Stimulated activated CD8-positive, alpha-beta memory T cell treated with anti-CD3 and anti-CD28 coated beads, Interleukin-7, amount 100 ng/mL, for 24 hours (primary cell): ENCODE data around the gene FRMD4B.

Source experiments
- DNase-seq: peaks from one replicate; pipeline ENCODE4 v3.0.0-alpha.2; 2020; ENCODE audit warnings: low read depth

The FRMD4B gene

DNA sequence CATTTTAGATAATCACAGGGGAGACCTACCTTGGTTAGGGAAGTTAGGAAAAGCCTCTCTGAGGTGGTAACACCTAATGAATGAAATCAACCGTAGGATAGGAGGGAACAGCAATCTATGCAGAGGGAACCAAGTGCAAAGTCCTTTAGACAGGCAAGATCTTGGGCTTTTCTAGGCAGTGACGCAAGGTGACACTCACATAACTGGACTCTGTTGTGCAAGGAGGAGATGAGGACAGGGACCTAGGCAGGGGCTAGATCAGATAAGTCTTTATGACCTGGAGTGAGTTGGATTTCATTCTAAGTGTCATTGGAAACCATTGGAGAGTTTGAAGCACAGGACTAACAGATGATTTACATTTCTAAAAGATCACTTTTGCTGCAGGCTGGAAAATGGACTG, 258.9 kb downstream of the FRMD4B start:
- DNase-seq = no peak

DNA sequence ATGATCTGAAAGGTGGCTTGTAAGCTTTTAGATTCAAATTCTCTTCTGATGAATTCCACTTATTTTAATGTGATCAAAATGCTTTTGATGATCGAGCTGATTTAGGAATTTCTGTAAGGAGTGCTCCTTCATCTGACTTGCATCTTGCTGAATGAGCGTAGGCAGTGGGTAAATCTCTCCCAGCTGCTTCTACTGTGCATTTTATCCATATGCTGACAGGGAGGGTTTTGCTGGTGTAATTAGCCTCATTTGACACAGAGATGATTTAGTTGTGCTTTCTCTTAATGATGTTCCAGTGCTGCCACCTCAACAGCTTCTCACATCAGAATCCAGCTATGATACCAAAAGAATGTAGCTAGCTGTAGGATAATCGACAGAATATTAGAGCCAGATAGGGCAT, 259.7 kb downstream of the FRMD4B start:
- no peak for DNase-seq

DNA sequence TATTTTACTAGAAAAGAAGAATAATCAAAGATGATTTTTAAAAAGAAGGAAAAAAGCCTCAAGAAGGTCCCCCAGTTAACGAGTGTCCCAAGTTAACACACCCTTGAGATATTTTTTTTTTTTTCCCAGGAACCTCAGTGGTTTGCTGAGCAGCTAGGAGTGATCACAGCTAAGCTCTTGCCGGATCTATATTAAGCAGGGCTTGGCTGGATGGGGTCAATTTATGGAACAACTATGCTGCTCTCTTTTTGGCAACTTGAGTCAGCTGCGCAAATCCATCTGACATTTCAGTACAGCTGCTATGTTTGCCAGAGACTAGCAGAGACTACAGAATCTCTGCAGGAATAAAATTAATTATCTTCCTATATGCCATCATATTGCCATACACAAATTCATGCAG, 263.5 kb downstream of the FRMD4B start, which contains the start of gene LMOD3:
Gene LMOD3, minus strand, starts transcription at position 193 of the 400 bp plus-strand sequence. CDS start 209 bp downstream, outside the sequence.
- no peak for DNase-seq

DNA sequence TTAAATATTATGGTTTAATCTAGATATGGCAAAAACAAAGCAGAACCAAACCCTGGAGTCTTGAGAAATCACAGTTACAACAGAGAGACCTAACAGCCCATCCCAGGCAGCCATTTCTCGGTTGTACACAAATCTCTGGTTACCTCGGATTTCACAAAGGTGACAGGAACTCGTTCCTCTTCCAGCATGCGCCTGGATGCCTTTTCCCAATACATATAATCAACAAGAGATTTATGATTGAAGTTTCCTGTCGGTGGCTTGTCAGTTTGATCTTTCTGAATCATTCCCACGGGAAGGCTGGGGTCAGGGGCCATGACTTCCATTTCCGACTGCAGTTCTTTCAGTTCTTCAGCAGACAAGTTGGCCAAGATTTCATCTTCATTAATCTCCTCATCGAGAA, 263.9 kb downstream of the FRMD4B start:
- no peak for DNase-seq

DNA sequence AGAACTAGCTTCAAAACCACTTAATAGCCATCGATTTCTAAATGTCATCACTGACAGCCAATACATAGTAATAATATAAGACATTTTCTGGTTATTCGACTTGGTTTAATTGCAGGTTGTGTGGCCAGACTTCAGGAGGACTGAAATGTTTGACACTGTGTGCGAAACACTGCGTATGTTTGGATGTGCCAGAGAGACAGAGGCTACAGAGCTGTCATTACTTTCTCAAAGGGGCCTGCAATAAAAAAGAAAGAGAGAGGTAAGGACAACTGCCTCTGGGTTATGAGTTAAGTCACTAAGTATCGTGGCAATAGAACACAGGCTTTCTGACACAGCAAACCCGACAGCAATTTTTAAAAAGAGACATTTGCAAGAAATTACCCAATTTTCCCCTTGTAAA, 264.4 kb downstream of the FRMD4B start:
- DNase-seq = no peak

DNA sequence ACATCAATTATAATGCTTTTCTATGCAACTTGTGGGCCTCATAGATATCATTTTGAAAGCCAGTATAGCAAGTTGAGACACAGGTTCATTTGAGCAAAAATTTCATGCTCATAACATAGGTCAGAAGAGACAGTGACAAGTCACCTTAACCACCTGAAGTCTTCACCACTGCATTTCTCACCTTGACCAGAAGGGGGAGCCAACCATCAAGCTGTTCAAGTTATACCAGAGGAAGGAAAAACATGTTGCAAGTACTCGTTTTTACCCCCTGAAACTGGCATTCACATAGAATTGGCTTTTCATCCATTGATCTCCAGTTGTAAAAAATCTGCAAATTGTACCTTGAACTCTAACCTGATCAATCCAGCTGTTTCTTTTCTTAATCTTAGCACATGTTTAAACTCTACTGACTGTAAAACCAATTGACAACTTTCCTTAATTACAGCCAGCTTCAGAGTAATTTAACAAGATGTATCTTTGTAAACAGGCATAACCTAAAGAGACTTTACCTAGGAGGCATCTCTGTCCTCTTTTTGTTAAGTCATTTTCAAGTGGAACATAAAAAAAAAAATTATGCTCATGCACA, 264.9 kb downstream of the FRMD4B start:
- DNase-seq = peak; percentile 67
